GM19324 (cell line): Measurements from ENCODE around the gene SUGCT.
"Not testable (repeated sequence)": the region's sequence is repeated elsewhere in the genome, so short reads cannot be mapped to it uniquely, and the experiment has no call there.

Experiments
- ATAC-seq: cut with Tn5 transposase; IDR thresholded peaks from one replicate; pipeline ENCODE4 v1.9.1; 2021; ENCODE audit warnings: mild to moderate bottlenecking, moderate library complexity; ENCODE audit not compliant: unreplicated experiment, low FRiP score

SUGCT gene

GRCh38 chr7:40598915-40599314 lies 464.1 kb downstream of the SUGCT start:
- no peak for ATAC-seq

GRCh38 chr7:40599836-40600235 lies 465.0 kb downstream of the SUGCT start:
- ATAC-seq, result no peak

- ATAC-seq, result not testable (repeated sequence)
These were observed 467.5 kb downstream of the SUGCT start for GRCh38 chr7:40602351-40602750.

GRCh38 chr7:40604601-40605438 lies 470.0 kb downstream of the SUGCT start:
- ATAC-seq, result peak; percentile 92

- ATAC-seq, result no peak
These were observed 473.7 kb downstream of the SUGCT start for GRCh38 chr7:40608321-40609075.

- no peak for ATAC-seq
These were observed 475.7 kb downstream of the SUGCT start for GRCh38 chr7:40610461-40610860.

- ATAC-seq, result no peak
These were observed 476.5 kb downstream of the SUGCT start for GRCh38 chr7:40611095-40611871.

GRCh38 chr7:40612298-40612697 lies 477.5 kb downstream of the SUGCT start:
- ATAC-seq, result no peak

GRCh38 chr7:40619647-40620046 lies 484.8 kb downstream of the SUGCT start:
- ATAC-seq, result no peak

GRCh38 chr7:40621592-40621998 lies 486.8 kb downstream of the SUGCT start:
- no peak for ATAC-seq

GRCh38 chr7:40622941-40623501 lies 488.2 kb downstream of the SUGCT start:
- no peak for ATAC-seq

GRCh38 chr7:40623863-40624262 lies 489.1 kb downstream of the SUGCT start:
- ATAC-seq, result no peak

- ATAC-seq, result not testable (repeated sequence)
These were observed 492.6 kb downstream of the SUGCT start for GRCh38 chr7:40627361-40627760.

- ATAC-seq, result no peak
These were observed 495.1 kb downstream of the SUGCT start for GRCh38 chr7:40629891-40630290.

- no peak for ATAC-seq
These were observed 499.3 kb downstream of the SUGCT start for GRCh38 chr7:40634118-40634517.

- ATAC-seq, result no peak
These were observed 503.9 kb downstream of the SUGCT start for GRCh38 chr7:40638545-40639320.

- ATAC-seq, result no peak
These were observed 505.8 kb downstream of the SUGCT start for GRCh38 chr7:40640566-40640965.

GRCh38 chr7:40641701-40642100 lies 506.9 kb downstream of the SUGCT start:
- ATAC-seq, result no peak

- no peak for ATAC-seq
These were observed 508.9 kb downstream of the SUGCT start for GRCh38 chr7:40643664-40644063.
